GM12891 (cell line): Measurements from ENCODE around the gene NMBR.
"Not testable (repeated sequence)": the region's sequence is repeated elsewhere in the genome, so short reads cannot be mapped to it uniquely, and the experiment has no call there.

ENCODE experiments used
- DNase-seq: peaks from one replicate; pipeline ENCODE4 v3.0.0; 2011; ENCODE audit warnings: low spot score; ENCODE audit not compliant: insufficient read length
- FAIRE-seq: peaks from 2 replicates; lab custom pipeline; 2011; peaks lifted over from hg19 to GRCh38; lab: Jason Lieb, UNC
- PAX5 ChIP-seq: IDR thresholded peaks from 2 replicates; pipeline ENCODE4 v1.6.1; 2011; ENCODE audit warnings: low read length, moderate library complexity, mild to moderate bottlenecking; ENCODE audit not compliant: insufficient read depth, severe bottlenecking
- POLR2A ChIP-seq: IDR thresholded peaks from 2 replicates; pipeline ENCODE4 v1.6.1; 2011; ENCODE audit warnings: low read depth, low read length, control low read depth
- POLR2AphosphoS5 ChIP-seq: IDR thresholded peaks from 2 replicates; pipeline ENCODE4 v1.6.1; 2011; ENCODE audit warnings: low read depth, low read length, control low read depth
- POU2F2 ChIP-seq: IDR thresholded peaks from 2 replicates; pipeline ENCODE4 v1.6.1; 2011; ENCODE audit warnings: low read depth, mild to moderate bottlenecking, control low read depth, low read length, moderate library complexity
- SPI1 ChIP-seq: IDR thresholded peaks from 2 replicates; pipeline ENCODE4 v1.6.1; 2011; ENCODE audit warnings: low read depth, low read length, control low read depth
- TAF1 ChIP-seq: IDR thresholded peaks from 2 replicates; pipeline ENCODE4 v1.6.1; 2011; ENCODE audit warnings: low read depth, low read length, control low read depth

Gene NMBR

DNA sequence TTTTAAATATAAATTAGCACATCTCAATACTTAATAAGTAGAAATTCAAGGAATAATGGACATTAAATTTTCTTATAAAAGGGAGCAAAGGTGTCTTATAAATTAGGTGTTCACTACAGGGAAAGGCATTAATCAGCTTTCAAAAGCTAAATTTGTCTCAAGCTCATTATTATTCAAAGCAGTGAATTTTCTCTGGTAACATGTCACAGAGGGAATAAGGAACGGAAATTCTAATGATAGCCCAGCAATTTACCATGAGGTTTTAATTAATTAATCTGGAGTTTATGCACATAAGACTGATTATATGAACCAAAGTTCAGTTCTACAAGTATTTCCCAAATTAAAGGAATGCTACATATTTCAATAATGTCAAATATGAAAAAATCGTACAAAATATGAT is 29.6 kb downstream of the NMBR start:
- DNase-seq (no peak), FAIRE-seq (no peak)
- no peak for TF ChIP-seq POLR2A
- TF ChIP-seq POU2F2, result no peak
- no peak for TF ChIP-seq PAX5
- TF ChIP-seq SPI1, result no peak
- TF ChIP-seq POLR2AphosphoS5, result no peak
- no peak for TF ChIP-seq TAF1

DNA sequence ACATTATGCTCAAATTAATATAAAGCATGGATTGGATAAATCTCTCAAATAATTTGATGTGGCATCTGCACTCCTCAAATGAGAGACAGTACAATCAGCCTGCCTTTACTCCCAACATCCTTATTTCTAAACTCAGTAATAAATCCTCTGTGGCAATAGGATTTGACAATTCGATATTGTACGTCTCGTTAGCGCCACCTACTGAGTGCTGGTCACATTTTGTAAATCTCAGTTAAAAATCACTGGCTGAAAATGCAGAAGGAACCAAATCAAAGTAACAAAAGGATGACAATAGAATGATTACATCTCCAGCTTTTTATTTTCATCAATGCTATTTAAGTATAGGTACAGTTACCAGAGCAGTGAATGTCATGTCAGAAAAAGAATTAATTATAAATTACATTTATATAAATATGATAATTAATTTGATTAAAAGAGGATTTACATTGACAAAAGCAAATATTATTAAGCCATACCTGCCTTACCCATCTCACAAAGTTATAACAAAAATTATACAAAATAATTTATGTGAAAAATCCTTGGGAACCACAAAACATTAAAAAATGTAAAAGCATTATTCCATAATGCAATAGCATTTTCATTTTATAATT is 34.4 kb downstream of the NMBR start:
- no peak for TF ChIP-seq PAX5
- TF ChIP-seq POU2F2, result no peak
- no peak for TF ChIP-seq TAF1
- no peak for TF ChIP-seq POLR2AphosphoS5
- no peak for TF ChIP-seq POLR2A
- TF ChIP-seq SPI1, result no peak
- DNase-seq (no peak), FAIRE-seq (peak; percentile 84)

- not testable (repeated sequence) for FAIRE-seq, DNase-seq
Observed at GRCh38 chr6:142110820-142111219, 36.1 kb downstream of the NMBR start.

- not testable (repeated sequence) for DNase-seq, FAIRE-seq
Observed at GRCh38 chr6:142104820-142105219, 42.1 kb downstream of the NMBR start.

DNA sequence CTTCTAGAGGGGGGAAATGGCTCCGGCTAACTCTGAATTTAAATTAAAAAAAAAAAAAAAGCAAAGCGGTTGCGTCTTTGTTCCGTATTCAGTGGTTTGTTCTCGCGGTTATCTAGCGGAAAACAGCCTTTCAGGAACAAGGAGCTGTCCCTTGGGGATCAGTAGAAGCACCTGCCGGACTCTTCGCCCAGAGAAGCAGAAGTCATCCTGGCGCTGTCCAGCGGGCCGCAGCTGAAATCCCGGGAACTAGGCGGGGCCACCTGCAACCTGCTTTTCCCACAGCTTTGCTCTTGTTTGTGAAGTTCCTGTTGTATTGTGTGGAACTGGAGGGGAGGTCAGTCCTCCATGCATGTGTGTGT is 58.1 kb downstream of the NMBR start:
- peak; percentile 7 for DNase-seq
- TF ChIP-seq PAX5 (no peak), POLR2A (no peak), SPI1 (no peak), POU2F2 (no peak), POLR2AphosphoS5 (no peak), TAF1 (no peak)
- FAIRE-seq, result no peak

DNA sequence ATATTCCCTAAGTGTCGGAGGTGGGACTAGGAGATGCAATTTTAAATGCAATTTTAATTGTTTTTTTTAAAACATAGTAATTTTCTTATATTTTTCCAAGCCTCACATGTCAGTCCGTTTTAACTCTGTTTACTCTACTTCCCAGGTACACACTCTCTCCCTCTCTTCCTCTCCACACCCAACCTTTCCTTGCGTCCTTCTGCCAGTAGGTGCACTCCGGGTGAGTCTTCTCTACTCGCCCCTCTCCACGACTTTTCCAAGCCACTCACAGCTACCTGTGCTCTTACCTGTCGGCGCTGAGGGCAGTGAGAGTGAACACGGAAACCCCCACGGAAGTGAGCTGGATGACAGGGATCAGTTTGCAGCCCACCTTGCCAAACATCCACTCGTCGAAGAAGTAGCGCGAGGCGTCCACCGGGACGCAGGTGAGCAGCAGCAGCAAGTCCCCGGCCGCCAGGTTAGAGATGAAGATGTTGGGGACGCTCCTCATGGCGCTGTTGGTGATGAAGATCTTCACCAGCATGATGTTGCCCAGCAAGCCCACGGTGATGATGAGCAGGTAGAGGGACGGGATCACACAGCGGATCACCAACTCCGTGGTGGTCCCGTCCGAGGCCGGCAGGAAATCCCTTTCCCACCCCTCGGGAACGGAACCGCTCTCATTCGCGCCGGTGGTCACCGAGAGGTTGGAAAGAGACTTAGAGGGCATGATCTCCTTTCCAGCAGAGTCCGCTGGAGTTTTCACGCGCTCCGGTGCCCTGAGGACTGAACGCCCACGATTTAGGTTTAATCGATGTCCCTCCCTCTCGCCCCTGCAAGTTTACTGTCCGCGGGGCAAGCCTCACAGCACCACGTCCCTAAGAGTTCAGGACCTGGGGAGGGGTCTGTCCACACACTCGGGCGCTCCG is 58.7 kb downstream of the NMBR start:
- DNase-seq (no peak), FAIRE-seq (no peak)
- TF ChIP-seq POU2F2 (no peak), TAF1 (no peak), PAX5 (no peak), POLR2AphosphoS5 (no peak), SPI1 (no peak), POLR2A (no peak)

DNA sequence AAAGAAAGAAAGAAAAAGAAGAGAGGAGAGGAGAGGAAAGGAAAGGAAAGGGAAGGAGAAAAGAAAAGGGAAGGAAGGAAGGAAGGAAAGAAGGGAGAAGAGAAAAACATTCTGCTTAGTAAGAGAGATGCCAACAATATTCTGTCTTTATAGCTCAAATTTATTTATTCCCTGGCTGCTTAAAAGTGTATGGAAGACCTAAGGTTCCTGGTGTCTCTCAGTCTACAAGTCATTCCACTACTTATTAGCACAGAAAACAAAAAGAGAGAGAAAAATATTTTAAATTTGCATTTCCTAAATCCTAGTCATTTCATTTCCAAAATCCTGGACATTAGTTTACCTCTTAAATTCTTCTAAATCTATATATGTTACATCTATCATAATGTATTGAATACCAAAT is 67.8 kb downstream of the NMBR start:
- DNase-seq (no peak), FAIRE-seq (no peak)
- TF ChIP-seq POLR2AphosphoS5, result no peak
- no peak for TF ChIP-seq SPI1
- no peak for TF ChIP-seq PAX5
- TF ChIP-seq POU2F2, result no peak
- no peak for TF ChIP-seq TAF1
- TF ChIP-seq POLR2A, result no peak

GRCh38 chr6:142075516-142076101 is 71.3 kb downstream of the NMBR start:
- TF ChIP-seq PAX5 (no peak), TAF1 (no peak), POLR2A (no peak), POLR2AphosphoS5 (no peak), POU2F2 (no peak), SPI1 (no peak)
- FAIRE-seq, result no peak
- no peak for DNase-seq

- TF ChIP-seq TAF1, result no peak
- TF ChIP-seq POLR2A, result no peak
- no peak for TF ChIP-seq POLR2AphosphoS5
- FAIRE-seq (no peak), DNase-seq (no peak)
Observed at GRCh38 chr6:142074516-142074915, 72.4 kb downstream of the NMBR start.

DNA sequence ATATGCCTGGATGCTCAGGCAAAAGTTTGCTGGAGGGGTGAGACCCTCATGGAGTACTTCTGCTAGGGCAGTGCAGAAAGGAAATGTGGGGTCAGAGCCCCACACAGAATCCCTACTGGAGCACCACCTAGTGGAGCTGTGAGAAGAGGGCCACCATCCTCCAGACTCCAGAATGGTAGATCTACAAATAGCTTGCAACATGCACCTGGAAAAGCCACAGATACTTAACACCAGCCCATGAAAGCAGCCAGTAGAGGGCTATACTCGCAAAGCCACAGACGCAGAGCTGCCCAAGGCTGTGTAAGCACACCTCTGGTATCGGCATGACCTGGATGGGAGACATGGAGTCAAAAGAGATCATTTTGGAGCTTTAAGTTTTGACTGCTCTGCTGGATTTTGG is 74.9 kb downstream of the NMBR start:
- DNase-seq, result no peak
- no peak for TF ChIP-seq POLR2AphosphoS5
- no peak for TF ChIP-seq POLR2A
- no peak for TF ChIP-seq SPI1
- TF ChIP-seq TAF1, result no peak
- TF ChIP-seq POU2F2, result no peak
- TF ChIP-seq PAX5, result no peak
- no peak for FAIRE-seq
